HEK293 (cell line): ENCODE data around the gene KLHL5.
"Not testable (repeated sequence)": the region's sequence is repeated elsewhere in the genome, so short reads cannot be mapped to it uniquely, and the experiment has no call there.

ENCODE experiments used
- CTCF ChIA-PET: fragments of 350-600 bp; formaldehyde crosslinking; extraction: SDS; loops from one replicate; lab custom pipeline; 2021; ENCODE audit warnings: antibody characterized with exemption; lab: Yijun Ruan, JAX
- POLR2A ChIA-PET: fragments of 300-600 bp; formaldehyde crosslinking; extraction: SDS; loops from one replicate; lab custom pipeline; 2020; ENCODE audit warnings: antibody characterized with exemption, inconsistent platforms; lab: Yijun Ruan, JAX
- H3K27ac ChIP-seq: fragments of 200-500 bp; sonication (Bioruptor generic); 2 replicates; pipeline ENCODE4 v1.5.1; 2014; ENCODE audit warnings: low read depth, low read length, control low read depth, inconsistent platforms; ENCODE audit errors: extremely low read depth
- H3K36me3 ChIP-seq, 2 experiments: fragments of 200-500 bp in 1 of 2; sonication (Bioruptor generic) in 1 of 2; 1 replicate in 1 of 2; 2 replicates in 1 of 2; pipeline ENCODE4 v1.5.1; 2014 to 2017; ENCODE audit warnings: inconsistent platforms in 2 of 2, low read length in 2 of 2; ENCODE audit not compliant: control insufficient read depth in 2 of 2, insufficient read depth in 1 of 2
- H3K4me1 ChIP-seq: fragments of 200-500 bp; sonication (Bioruptor generic); 2 replicates; pipeline ENCODE4 v1.5.1; 2014; ENCODE audit warnings: mild to moderate bottlenecking, low read length, inconsistent platforms; ENCODE audit not compliant: control insufficient read depth, insufficient read depth
- H3K4me3 ChIP-seq: 2 replicates; pipeline ENCODE4 v1.5.1; 2011; ENCODE audit warnings: low read depth, mild to moderate bottlenecking, control low read depth, low read length, moderate library complexity
- H3K9me3 ChIP-seq: fragments of 200-500 bp; sonication (Bioruptor generic); 2 replicates; pipeline ENCODE4 v1.5.1; 2014; ENCODE audit warnings: low read depth, low read length, inconsistent platforms; ENCODE audit not compliant: control insufficient read depth, insufficient read depth
- HOXA7 ChIP-seq: sonication (generic); formaldehyde crosslinking; IDR thresholded peaks from 2 replicates; pipeline ENCODE4 v1.8.1; 2022; ENCODE audit warnings: missing genetic modification reagents, borderline replicate concordance
- PRDM6 ChIP-seq: fragments of 450-650 bp; formaldehyde crosslinking; IDR thresholded peaks from 2 replicates; pipeline ENCODE4 v1.5.1; 2017; ENCODE audit warnings: missing biosample characterization, missing genetic modification characterization
- SALL2 ChIP-seq: fragments of 450-650 bp; formaldehyde crosslinking; IDR thresholded peaks from 2 replicates; pipeline ENCODE4 v1.5.0; 2017; ENCODE audit warnings: missing biosample characterization, mild to moderate bottlenecking, missing genetic modification characterization, borderline replicate concordance
- SP2 ChIP-seq: fragments of 450-650 bp; formaldehyde crosslinking; IDR thresholded peaks from 2 replicates; pipeline ENCODE4 v1.5.1; 2016; ENCODE audit warnings: missing biosample characterization, missing genetic modification characterization
- WT1 ChIP-seq: fragments of 450-650 bp; formaldehyde crosslinking; IDR thresholded peaks from 2 replicates; pipeline ENCODE4 v1.5.1; 2016; ENCODE audit warnings: missing biosample characterization, missing genetic modification characterization
- ZBTB21 ChIP-seq: fragments of 450-650 bp; formaldehyde crosslinking; IDR thresholded peaks from 2 replicates; pipeline ENCODE4 v1.5.1; 2017; ENCODE audit warnings: missing biosample characterization, missing genetic modification characterization
- ZNF132 ChIP-seq: fragments of 450-650 bp; formaldehyde crosslinking; IDR thresholded peaks from 2 replicates; pipeline ENCODE4 v1.5.1; 2017; ENCODE audit warnings: missing biosample characterization, missing genetic modification characterization, borderline replicate concordance
- ZNF18 ChIP-seq: fragments of 450-650 bp; formaldehyde crosslinking; IDR thresholded peaks from 2 replicates; pipeline ENCODE4 v1.5.1; 2016; ENCODE audit warnings: missing biosample characterization, missing genetic modification characterization
- ZNF19 ChIP-seq: fragments of 450-650 bp; formaldehyde crosslinking; IDR thresholded peaks from 2 replicates; pipeline ENCODE4; 2016; ENCODE audit warnings: missing biosample characterization, missing genetic modification characterization, low read depth
- ZNF223 ChIP-seq: fragments of 450-650 bp; formaldehyde crosslinking; IDR thresholded peaks from 2 replicates; pipeline ENCODE4 v1.5.1; 2016; ENCODE audit warnings: missing biosample characterization, missing genetic modification characterization
- ZNF239 ChIP-seq: fragments of 450-650 bp; formaldehyde crosslinking; IDR thresholded peaks from 2 replicates; pipeline ENCODE4 v1.5.1; 2016; ENCODE audit warnings: missing biosample characterization, missing genetic modification characterization
- ZNF341 ChIP-seq: fragments of 450-650 bp; formaldehyde crosslinking; IDR thresholded peaks from 2 replicates; pipeline ENCODE4; 2016; ENCODE audit warnings: low read depth, missing biosample characterization, missing genetic modification characterization
- ZNF398 ChIP-seq: fragments of 450-650 bp; formaldehyde crosslinking; IDR thresholded peaks from 2 replicates; pipeline ENCODE4 v1.5.1; 2017; ENCODE audit warnings: missing biosample characterization, missing genetic modification characterization
- ZNF518A ChIP-seq: fragments of 450-650 bp; formaldehyde crosslinking; conservative IDR thresholded peaks from 2 replicates; pipeline ENCODE4 v1.5.1; 2016; ENCODE audit warnings: low read depth, missing biosample characterization, missing genetic modification characterization
- ZNF558 ChIP-seq: fragments of 450-650 bp; formaldehyde crosslinking; IDR thresholded peaks from 2 replicates; pipeline ENCODE4 v1.5.1; 2016; ENCODE audit warnings: missing biosample characterization, missing genetic modification characterization
- ZNF626 ChIP-seq: fragments of 450-650 bp; sonication (Bioruptor Pico); formaldehyde crosslinking; IDR thresholded peaks from 2 replicates; pipeline ENCODE4 v1.5.1; 2018; ENCODE audit warnings: missing biosample characterization, missing genetic modification characterization, inconsistent platforms
- ZNF629 ChIP-seq: fragments of 450-650 bp; formaldehyde crosslinking; IDR thresholded peaks from 2 replicates; pipeline ENCODE4 v1.5.1; 2017; ENCODE audit warnings: missing biosample characterization, missing genetic modification characterization
- ZNF692 ChIP-seq: fragments of 450-650 bp; formaldehyde crosslinking; IDR thresholded peaks from 2 replicates; pipeline ENCODE4 v1.5.1; 2016; ENCODE audit warnings: missing biosample characterization, missing genetic modification characterization
- ZNF747 ChIP-seq: fragments of 450-650 bp; formaldehyde crosslinking; IDR thresholded peaks from 2 replicates; pipeline ENCODE4 v1.5.1; 2016; ENCODE audit warnings: missing biosample characterization, missing genetic modification characterization
- ZNF837 ChIP-seq: fragments of 450-650 bp; formaldehyde crosslinking; IDR thresholded peaks from 2 replicates; pipeline ENCODE4 v1.5.1; 2016; ENCODE audit warnings: missing biosample characterization, missing genetic modification characterization

The KLHL5 gene

GRCh38 chr4:39030725-39031124 lies 31.3 kb upstream of the KLHL5 start:
- H3K4me1 ChIP-seq: no peaks in the 10 kb centered on the region
- POLR2A ChIA-PET: no interaction called here
- H3K9me3 ChIP-seq: no peaks in the 10 kb centered on the region
- H3K27ac ChIP-seq: no peak overlapping the region
- no peak overlapping the region for H3K4me3 ChIP-seq
- CTCF ChIA-PET: interaction anchor here (0.7 kb wide), 1 partner anchor 127 kb away, joined by 5 read pairs; no protein-coding TSS in a partner anchor
- TF ChIP-seq SALL2 (no peak), ZNF626 (tag by site-specific recombination) (no peak), ZNF518A (tag by site-specific recombination) (no peak), ZNF239 (no peak), ZNF398 (no peak), ZNF629 (tag by site-specific recombination) (no peak), ZNF692 (tag by site-specific recombination) (no peak), ZNF132 (tag by site-specific recombination) (no peak), HOXA7 (CRISPR knock-in tag) (no peak), WT1 (no peak), ZNF341 (tag by site-specific recombination) (no peak), ZNF747 (tag by site-specific recombination) (no peak), ZNF18 (tag by site-specific recombination) (no peak), ZNF19 (tag by site-specific recombination) (no peak), ZNF558 (no peak), PRDM6 (tag by site-specific recombination) (no peak), ZNF223 (tag by site-specific recombination) (no peak), ZNF837 (tag by site-specific recombination) (no peak), SP2 (tag by site-specific recombination) (no peak), ZBTB21 (tag by site-specific recombination) (no peak)
- no peaks in the 10 kb centered on the region for H3K36me3 ChIP-seq

GRCh38 chr4:39031590-39032020 lies 30.4 kb upstream of the KLHL5 start:
- H3K27ac ChIP-seq, H3K36me3 ChIP-seq, H3K9me3 ChIP-seq, POLR2A ChIA-PET, H3K4me1 ChIP-seq, CTCF ChIA-PET, H3K4me3 ChIP-seq: not testable (repeated sequence)
